Naive thymus-derived CD8-positive, alpha-beta T cell (primary cell): ENCODE data around the gene DPEP1. TPM values are rescaled to one million over a fixed set of nuclear protein-coding genes. Genes with fewer than 3 reads are reported as not detected.
A peak's percentile ranks its signal among the peaks of the same experiment; 100 is the strongest.

Experiments used
- ATAC-seq, 2 donors: fragments of 150-1000 bp; cut with Tn5 transposase in 1 of 2; sonication (Bioruptor Pico), chemical (Tn5 transposase) in 1 of 2; 1 replicate in 1 of 2; 2 replicates in 1 of 2; pipeline ENCODE4 v1.10.0; 2021; ENCODE audit warnings: mild to moderate bottlenecking in 2 of 2, moderate library complexity in 2 of 2
- POLR2A ChIA-PET: fragments of 350-600 bp; sonication (Branson Sonifier 250); formaldehyde crosslinking; loops from one replicate; lab custom pipeline; 2021; ENCODE audit warnings: antibody characterized with exemption; lab: Charles Lee
- DNase-seq, 10 donors: peaks; one replicate each; pipeline versions ENCODE4 v3.0.0 to v3.0.0-alpha.2; 2020 to 2022
- H3K27ac Mint-ChIP-seq, 10 donors: one replicate each; pipeline ENCODE4 v1.8.0; 2020 to 2022; ENCODE audit warnings: mild to moderate bottlenecking in 10 of 10, mixed read lengths in 10 of 10, moderate library complexity in 4 of 10, inconsistent platforms in 1 of 10
- H3K27me3 Mint-ChIP-seq, 5 donors: one replicate each; pipeline ENCODE4 v1.8.0; 2021 to 2022; ENCODE audit warnings: mixed read lengths in 5 of 5
- H3K36me3 Mint-ChIP-seq, 3 donors: one replicate each; pipeline ENCODE4 v1.8.0; 2020 to 2022; ENCODE audit warnings: mixed read lengths in 3 of 3, mild to moderate bottlenecking in 2 of 3, inconsistent platforms in 1 of 3
- H3K4me1 Mint-ChIP-seq, 4 donors: one replicate each; pipeline ENCODE4 v1.8.0; 2021 to 2022; ENCODE audit warnings: mixed read lengths in 4 of 4
- H3K4me3 Mint-ChIP-seq, 10 donors: one replicate each; pipeline ENCODE4 v1.8.0; 2020 to 2022; ENCODE audit warnings: mild to moderate bottlenecking in 10 of 10, mixed read lengths in 10 of 10, moderate library complexity in 6 of 10, inconsistent platforms in 1 of 10
- H3K9me3 Mint-ChIP-seq, 9 donors: one replicate each; pipeline ENCODE4 v1.8.0; 2020 to 2022; ENCODE audit warnings: mixed read lengths in 9 of 9, mild to moderate bottlenecking in 3 of 9, inconsistent platforms in 1 of 9, moderate library complexity in 1 of 9
- polyA plus RNA-seq, 3 donors: library from polyadenylated mRNA; unstranded; fragments of 300-500 nt; fragmentation: Illumina TruSeq; gene quantifications; one replicate each; pipeline ENCODE4 v1.2.3, GENCODE V29; 2021
- total RNA-seq, 8 experiments: library from RNA in 2 of 8; stranded (reverse) in 2 of 8; gene quantifications; one replicate each; pipeline ENCODE4 v1.2.3 and lab custom pipeline; 2021 to 2026

Gene DPEP1
- total and polyA plus RNA-seq, 5 experiments from 2014 or later = not detected

GRCh38 chr16:89605186-89605970, 8.1 kb upstream of the DPEP1 start:
- DNase-seq (no peak), ATAC-seq (no peak)
- peaks cover 0 to 4% (median 0%) of the 10 kb centered on the region in 5 donors for H3K27me3 Mint-ChIP-seq
- no peaks in the 10 kb centered on the region for H3K9me3 Mint-ChIP-seq
- H3K36me3 Mint-ChIP-seq = no peaks in the 10 kb centered on the region
- POLR2A ChIA-PET = no interaction called here
- no peak overlapping the region for H3K4me3 Mint-ChIP-seq
- H3K4me1 Mint-ChIP-seq = peaks cover 7 to 15% (median 13%) of the 10 kb centered on the region in 4 donors
- H3K27ac Mint-ChIP-seq = no peak overlapping the region

GRCh38 chr16:89606006-89606405, 7.4 kb upstream of the DPEP1 start:
- POLR2A ChIA-PET = no interaction called here
- Mint-ChIP-seq H3K9me3 (no peaks in the 10 kb centered on the region), H3K27ac (no peak overlapping the region), H3K4me1 (peaks cover 7 to 15% (median 13%) of the 10 kb centered on the region in 4 donors), H3K36me3 (no peaks in the 10 kb centered on the region), H3K27me3 (peaks cover 0 to 4% (median 0%) of the 10 kb centered on the region in 5 donors), H3K4me3 (no peak overlapping the region)
- no peak for DNase-seq
- ATAC-seq = no peak

- Mint-ChIP-seq H3K36me3 (no peaks in the 10 kb centered on the region), H3K4me1 (peaks cover 7 to 8% (median 8%) of the 10 kb centered on the region in 4 donors), H3K4me3 (no peak overlapping the region), H3K27ac (no peak overlapping the region), H3K27me3 (peaks cover 0 to 4% (median 0%) of the 10 kb centered on the region in 5 donors), H3K9me3 (no peaks in the 10 kb centered on the region)
- no peak for ATAC-seq
- POLR2A ChIA-PET = no interaction called here
- no peak for DNase-seq
These were observed 6.0 kb upstream of the DPEP1 start for GRCh38 chr16:89607453-89607852.

GRCh38 chr16:89607937-89608740, 5.3 kb upstream of the DPEP1 start:
- POLR2A ChIA-PET = no interaction called here
- H3K9me3 Mint-ChIP-seq = no peaks in the 10 kb centered on the region

GRCh38 chr16:89610108-89610453, 3.4 kb upstream of the DPEP1 start:
- Mint-ChIP-seq H3K27me3 (no peaks in the 10 kb centered on the region), H3K9me3 (peaks cover 0 to 2% (median 0%) of the 10 kb centered on the region in 9 donors), H3K4me1 (peaks cover 0 to 3% (median under 1%) of the 10 kb centered on the region in 4 donors), H3K4me3 (no peak overlapping the region), H3K36me3 (no peaks in the 10 kb centered on the region), H3K27ac (no peak overlapping the region)
- POLR2A ChIA-PET = no interaction called here
- DNase-seq = no peak
- ATAC-seq = no peak

More at GRCh38 chr16:89607937-89608740, 5.3 kb upstream of the DPEP1 start:
- H3K36me3 Mint-ChIP-seq = no peaks in the 10 kb centered on the region
- peaks cover 0 to under 1% (median 0%) of the 10 kb centered on the region in 5 donors for H3K27me3 Mint-ChIP-seq
- DNase-seq (no peak), ATAC-seq (no peak)
- H3K4me1 Mint-ChIP-seq = peaks cover under 1 to 2% (median 1%) of the 10 kb centered on the region in 4 donors
- no peak overlapping the region for H3K27ac Mint-ChIP-seq
- H3K4me3 Mint-ChIP-seq = no peak overlapping the region

- H3K36me3 Mint-ChIP-seq = no peaks in the 10 kb centered on the region
- DNase-seq (no peak), ATAC-seq (no peak)
- H3K27me3 Mint-ChIP-seq = no peaks in the 10 kb centered on the region
- H3K4me1 Mint-ChIP-seq = peaks cover 12 to 16% (median 14%) of the 10 kb centered on the region in 4 donors
- POLR2A ChIA-PET = no interaction called here
- peak overlapping the region in 2 of 10 donors; percentile 1 to 19 for H3K27ac Mint-ChIP-seq
- H3K4me3 Mint-ChIP-seq = no peak overlapping the region
- peaks cover 0 to 2% (median 0%) of the 10 kb centered on the region in 9 donors for H3K9me3 Mint-ChIP-seq
These were observed 851 bp upstream of the DPEP1 start for GRCh38 chr16:89612415-89613166.

- Mint-ChIP-seq H3K36me3 (no peaks in the 10 kb centered on the region), H3K9me3 (peaks cover 0 to 2% (median 0%) of the 10 kb centered on the region in 9 donors), H3K27ac (no peak overlapping the region), H3K27me3 (no peaks in the 10 kb centered on the region), H3K4me3 (no peak overlapping the region), H3K4me1 (peaks cover 12 to 16% (median 15%) of the 10 kb centered on the region in 4 donors)
- DNase-seq (no peak), ATAC-seq (no peak)
- POLR2A ChIA-PET = no interaction called here
These were observed 565 bp downstream of the DPEP1 start for GRCh38 chr16:89613954-89614459.

- peaks cover 0 to 2% (median 0%) of the 10 kb centered on the region in 9 donors for H3K9me3 Mint-ChIP-seq
- ATAC-seq = no peak
- no peak overlapping the region for H3K27ac Mint-ChIP-seq
- POLR2A ChIA-PET = interaction anchor here (0.6 kb wide), 1 partner anchor 869 kb away, joined by 5 read pairs; no protein-coding TSS in a partner anchor
- DNase-seq = no peak
- no peaks in the 10 kb centered on the region for H3K36me3 Mint-ChIP-seq
- peaks cover 12 to 17% (median 16%) of the 10 kb centered on the region in 4 donors for H3K4me1 Mint-ChIP-seq
- H3K27me3 Mint-ChIP-seq = no peaks in the 10 kb centered on the region
- no peak overlapping the region for H3K4me3 Mint-ChIP-seq
These were observed 1.7 kb downstream of the DPEP1 start for GRCh38 chr16:89615176-89615575.

- peak in 3 of 10 donors; percentile 9 to 55 (median 37) for DNase-seq
- peak overlapping the region in 2 of 10 donors; percentile 30 to 60 for H3K4me3 Mint-ChIP-seq
- no peaks in the 10 kb centered on the region for H3K27me3 Mint-ChIP-seq
- peak; percentile 61 to 66 for ATAC-seq
- peak overlapping the region in 3 of 10 donors; percentile 3 to 74 (median 43) for H3K27ac Mint-ChIP-seq
- POLR2A ChIA-PET = interaction anchor here (0.6 kb wide), 1 partner anchor 870 kb away, joined by 5 read pairs; no protein-coding TSS in a partner anchor
- H3K4me1 Mint-ChIP-seq = peaks cover 12 to 17% (median 16%) of the 10 kb centered on the region in 4 donors
- H3K9me3 Mint-ChIP-seq = peaks cover 0 to 2% (median 0%) of the 10 kb centered on the region in 9 donors
- no peaks in the 10 kb centered on the region for H3K36me3 Mint-ChIP-seq
These were observed 2.2 kb downstream of the DPEP1 start for GRCh38 chr16:89615596-89616090.

GRCh38 chr16:89616623-89617022, 3.2 kb downstream of the DPEP1 start:
- peak; percentile 50 to 51 for ATAC-seq
- peak in 6 of 10 donors; percentile 22 to 41 (median 34) for DNase-seq
- POLR2A ChIA-PET = interaction anchor here (0.6 kb wide), 1 partner anchor 22 kb away, joined by 8 read pairs; no protein-coding TSS in a partner anchor
- Mint-ChIP-seq H3K27ac (peak overlapping the region; percentile 35 to 89 (median 84)), H3K4me3 (peak overlapping the region in 7 of 10 donors; percentile 60 to 83 (median 78)), H3K9me3 (peaks cover 0 to 2% (median 0%) of the 10 kb centered on the region in 9 donors), H3K4me1 (peaks cover 12 to 18% (median 16%) of the 10 kb centered on the region in 4 donors), H3K36me3 (no peaks in the 10 kb centered on the region), H3K27me3 (peaks cover 0 to under 1% (median 0%) of the 10 kb centered on the region in 5 donors)

- peak overlapping the region; percentile 35 to 89 (median 84) for H3K27ac Mint-ChIP-seq
- peaks cover 0 to 2% (median 0%) of the 10 kb centered on the region in 5 donors for H3K27me3 Mint-ChIP-seq
- DNase-seq (no peak), ATAC-seq (peak; percentile 36 to 44)
- H3K4me1 Mint-ChIP-seq = peaks cover 12 to 20% (median 16%) of the 10 kb centered on the region in 4 donors
- POLR2A ChIA-PET = interaction anchor here (0.5 to 0.6 kb wide), 3 partner anchors 18 to 107 kb away, joined by 3 to 8 read pairs (median 3); no protein-coding TSS in a partner anchor
- H3K4me3 Mint-ChIP-seq = peak overlapping the region in 7 of 10 donors; percentile 20 to 83 (median 78)
- no peaks in the 10 kb centered on the region for H3K36me3 Mint-ChIP-seq
- peaks cover 0 to 2% (median 0%) of the 10 kb centered on the region in 9 donors for H3K9me3 Mint-ChIP-seq
These were observed 3.6 kb downstream of the DPEP1 start for GRCh38 chr16:89617036-89617435.
